Activated CD4-positive, alpha-beta T cell treated with anti-CD3 and anti-CD28 coated beads, Interleukin-2, Interleukin-4, amounts not matched to agents 100 ng/mL and 50 ng/mL, durations not matched to agents 16 hours and 8 hours (primary cell): ENCODE measurements around the gene CKAP5.
"Not testable (repeated sequence)": the region's sequence is repeated elsewhere in the genome, so short reads cannot be mapped to it uniquely, and the experiment has no call there.

Source experiments
- DNase-seq: peaks from one replicate; pipeline ENCODE4 v3.0.0-alpha.2; 2020; ENCODE audit warnings: low spot score

Gene CKAP5

GRCh38 chr11:46726206-46726862 lies 119.7 kb downstream of the CKAP5 start:
- DNase-seq, result no peak

- DNase-seq, result no peak
These were observed 120.5 kb downstream of the CKAP5 start for GRCh38 chr11:46725338-46726205.

DNA sequence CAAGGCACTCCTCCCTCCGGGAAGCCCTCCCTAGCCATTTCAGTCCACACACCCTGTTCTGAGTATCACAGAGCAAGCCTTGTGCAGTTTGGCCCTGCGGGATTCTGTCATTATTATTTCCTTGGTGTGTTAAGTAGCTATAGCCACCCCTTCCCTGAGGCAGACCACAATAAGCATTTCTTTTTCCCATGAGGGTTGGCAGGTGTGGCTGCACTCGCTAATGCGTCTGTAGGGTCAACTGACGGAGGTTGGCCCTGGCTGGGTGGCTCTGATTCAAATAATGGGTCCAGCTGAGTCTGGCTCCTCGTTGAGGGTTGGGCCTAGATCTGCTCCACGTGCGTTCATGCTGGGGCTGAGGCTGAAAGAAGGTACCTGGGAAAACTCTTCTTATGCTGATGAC lies 122.0 kb downstream of the CKAP5 start:
- no peak for DNase-seq

DNA sequence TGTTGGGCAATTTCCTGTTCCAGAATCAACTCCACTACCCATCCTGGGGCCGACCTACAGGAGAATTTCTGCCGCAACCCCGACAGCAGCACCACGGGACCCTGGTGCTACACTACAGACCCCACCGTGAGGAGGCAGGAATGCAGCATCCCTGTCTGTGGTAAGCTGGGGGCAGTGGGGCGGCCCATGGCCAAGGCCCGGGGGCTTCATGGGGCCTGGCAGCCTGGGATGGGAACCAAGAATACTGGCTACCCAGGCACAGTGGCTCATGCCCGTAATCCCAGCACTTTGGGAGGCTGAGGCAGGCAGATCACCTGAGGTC lies 122.8 kb downstream of the CKAP5 start:
- DNase-seq, result no peak

DNA sequence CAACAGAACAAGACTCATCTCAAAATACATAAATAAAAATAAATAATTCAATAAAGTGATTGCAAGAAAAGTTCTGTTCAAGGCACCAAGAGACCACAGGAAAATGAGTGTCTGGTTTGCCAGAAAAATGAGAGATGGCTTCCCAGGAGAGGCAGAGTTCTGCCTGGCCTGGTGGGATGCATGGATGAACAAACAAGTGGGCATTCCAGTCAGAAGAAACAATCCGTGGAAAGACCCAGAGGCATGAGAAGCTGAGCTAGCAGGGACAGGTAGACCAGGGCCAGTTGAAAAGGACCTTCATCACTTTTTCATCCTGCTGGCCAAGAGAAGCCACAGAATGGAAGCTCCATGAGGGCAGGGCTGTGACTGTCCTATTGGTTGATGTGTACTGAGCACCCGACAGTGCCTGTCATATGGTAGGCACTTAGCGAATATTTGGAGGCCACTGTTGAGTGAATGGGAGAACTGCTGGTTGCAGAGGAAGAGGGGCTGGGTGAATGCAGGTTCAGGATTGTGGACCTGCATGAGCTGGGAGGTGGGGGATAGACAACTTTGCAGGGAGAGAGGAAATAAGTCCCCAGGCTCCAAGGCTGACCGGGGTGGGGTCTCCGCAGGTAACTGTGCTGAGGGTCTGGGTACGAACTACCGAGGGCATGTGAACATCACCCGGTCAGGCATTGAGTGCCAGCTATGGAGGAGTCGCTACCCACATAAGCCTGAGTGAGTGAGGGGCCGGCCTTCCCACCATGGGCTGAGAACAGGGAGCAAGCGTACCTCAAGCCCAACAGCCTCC lies 123.3 kb downstream of the CKAP5 start:
- DNase-seq, result no peak

DNA sequence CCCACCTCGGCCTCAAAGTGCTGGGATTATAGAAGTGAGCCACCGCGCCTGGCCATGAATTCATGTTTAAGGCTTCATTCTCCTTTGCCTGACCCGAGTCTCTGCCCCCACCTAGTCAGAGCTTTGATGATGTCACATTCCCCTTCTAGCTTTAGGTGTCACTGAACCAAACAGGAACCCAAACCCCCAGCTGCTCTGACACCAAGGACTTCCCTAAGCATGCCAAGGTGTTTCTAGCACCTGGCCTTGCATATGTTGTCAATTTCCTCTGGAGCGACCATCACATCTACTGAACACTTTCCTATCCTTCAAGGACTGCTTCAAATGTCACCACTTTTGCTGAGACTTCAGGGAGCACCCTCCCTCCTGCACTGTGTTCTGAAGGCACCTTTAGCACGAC lies 124.8 kb downstream of the CKAP5 start:
- no peak for DNase-seq

GRCh38 chr11:46719543-46720218 lies 126.4 kb downstream of the CKAP5 start:
- no peak for DNase-seq

DNA sequence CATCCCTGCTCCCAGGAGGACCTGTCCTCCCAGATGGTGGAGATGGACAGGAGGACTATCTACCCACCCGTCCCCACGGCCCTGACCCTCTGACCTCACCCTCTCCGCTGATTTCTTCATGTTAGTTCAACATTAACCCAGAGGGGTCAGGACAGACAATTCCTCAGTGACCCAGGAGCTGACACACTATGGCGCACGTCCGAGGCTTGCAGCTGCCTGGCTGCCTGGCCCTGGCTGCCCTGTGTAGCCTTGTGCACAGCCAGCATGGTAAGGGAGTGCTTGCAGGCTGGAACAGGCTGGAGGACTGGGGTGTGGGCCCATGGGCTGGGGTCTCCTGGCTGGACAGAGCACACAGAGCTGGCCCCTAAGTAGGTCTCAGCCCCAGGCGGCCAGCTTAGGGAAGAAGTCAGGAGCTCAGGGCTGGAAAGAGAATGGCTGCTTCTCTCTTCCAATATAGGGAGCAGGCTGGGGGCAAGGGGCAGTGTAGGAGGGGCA lies 127.0 kb downstream of the CKAP5 start, which contains the start of gene F2:
F2 (plus strand) TSS at position 166 of the 495 bp plus-strand sequence; CDS start at position 189, 23 bp downstream.
- no peak for DNase-seq

DNA sequence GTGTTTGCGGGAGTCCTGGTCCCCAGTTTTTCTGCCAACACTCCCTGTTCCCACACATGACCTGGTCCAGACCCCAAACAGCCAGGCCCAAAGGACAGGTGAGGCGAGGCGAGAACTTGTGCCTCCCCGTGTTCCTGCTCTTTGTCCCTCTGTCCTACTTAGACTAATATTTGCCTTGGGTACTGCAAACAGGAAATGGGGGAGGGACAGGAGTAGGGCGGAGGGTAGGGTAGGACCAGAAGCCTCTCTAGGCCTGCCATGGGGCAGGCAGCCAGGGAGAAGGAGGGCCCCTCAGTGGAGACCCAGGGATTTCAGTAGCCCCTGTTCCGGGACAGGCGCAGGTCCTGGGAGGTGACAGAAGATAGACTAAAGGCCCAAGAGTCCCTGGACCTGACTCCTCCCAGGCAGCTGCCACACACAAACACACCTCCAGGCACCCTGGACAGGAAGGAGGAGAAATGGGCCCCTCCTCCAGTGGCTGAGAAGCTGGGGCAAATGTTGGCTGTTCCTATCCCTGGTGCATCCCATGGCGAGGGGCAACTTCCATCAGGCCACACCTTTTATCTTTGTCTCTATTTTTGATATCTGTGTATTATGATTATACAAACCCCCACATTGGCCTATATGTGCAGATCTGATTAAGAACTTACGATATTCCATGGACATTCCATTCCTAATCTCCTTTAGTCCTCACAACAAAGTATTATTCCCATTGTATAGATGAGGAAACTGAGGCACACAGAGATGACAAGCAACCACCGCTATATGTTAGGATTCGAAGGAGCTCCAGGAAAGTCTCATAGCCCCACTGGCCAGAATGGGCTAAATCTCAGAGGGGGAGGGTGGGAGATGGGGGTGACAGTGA lies 127.7 kb downstream of the CKAP5 start:
- DNase-seq, result no peak

- not testable (repeated sequence) for DNase-seq
These were observed 128.3 kb downstream of the CKAP5 start for GRCh38 chr11:46717825-46718154.

GRCh38 chr11:46712874-46713576 lies 133.1 kb downstream of the CKAP5 start:
- DNase-seq, result no peak

DNA sequence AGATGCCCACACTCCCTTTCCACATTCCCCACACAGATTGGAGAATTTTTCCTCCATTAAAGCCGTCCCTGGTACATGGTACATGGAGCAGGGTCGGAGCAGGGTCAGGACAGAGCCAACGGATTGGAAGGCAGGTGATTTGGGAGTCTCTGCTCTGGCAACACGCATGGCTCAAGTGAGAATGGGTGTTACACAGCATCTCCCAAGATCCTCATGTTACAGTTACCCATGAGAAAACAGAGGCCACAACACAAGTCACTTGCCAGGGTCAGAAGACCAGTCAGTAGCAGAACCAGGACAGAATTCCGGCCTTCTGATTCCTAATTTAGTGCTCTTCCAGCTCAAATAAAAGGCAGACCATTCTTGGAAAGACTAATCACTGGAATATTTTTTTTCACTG lies 134.8 kb downstream of the CKAP5 start:
- DNase-seq, result no peak

- no peak for DNase-seq
These were observed 135.2 kb downstream of the CKAP5 start for GRCh38 chr11:46710821-46711269.

DNA sequence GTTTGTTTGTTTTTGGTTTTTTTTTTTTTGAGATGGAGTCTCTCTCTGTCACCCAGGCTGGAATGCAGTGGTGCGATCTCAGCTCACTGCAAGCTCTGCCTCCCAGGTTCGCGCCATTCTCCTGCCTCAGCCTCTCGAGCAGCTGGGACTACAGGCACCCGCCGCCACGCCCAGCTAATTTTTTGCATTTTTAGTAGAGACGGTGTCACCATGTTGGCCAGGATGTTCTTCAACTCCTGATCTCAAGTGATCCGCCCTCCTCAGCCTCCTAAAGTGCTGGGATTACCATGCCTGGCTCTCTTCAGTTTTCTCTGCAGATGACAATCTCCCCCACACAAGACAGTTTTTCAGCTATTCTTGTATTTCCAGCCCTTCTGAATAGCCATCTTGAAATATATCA lies 136.7 kb downstream of the CKAP5 start:
- DNase-seq, result not testable (repeated sequence)

GRCh38 chr11:46706886-46707285 lies 139.2 kb downstream of the CKAP5 start:
- no peak for DNase-seq

DNA sequence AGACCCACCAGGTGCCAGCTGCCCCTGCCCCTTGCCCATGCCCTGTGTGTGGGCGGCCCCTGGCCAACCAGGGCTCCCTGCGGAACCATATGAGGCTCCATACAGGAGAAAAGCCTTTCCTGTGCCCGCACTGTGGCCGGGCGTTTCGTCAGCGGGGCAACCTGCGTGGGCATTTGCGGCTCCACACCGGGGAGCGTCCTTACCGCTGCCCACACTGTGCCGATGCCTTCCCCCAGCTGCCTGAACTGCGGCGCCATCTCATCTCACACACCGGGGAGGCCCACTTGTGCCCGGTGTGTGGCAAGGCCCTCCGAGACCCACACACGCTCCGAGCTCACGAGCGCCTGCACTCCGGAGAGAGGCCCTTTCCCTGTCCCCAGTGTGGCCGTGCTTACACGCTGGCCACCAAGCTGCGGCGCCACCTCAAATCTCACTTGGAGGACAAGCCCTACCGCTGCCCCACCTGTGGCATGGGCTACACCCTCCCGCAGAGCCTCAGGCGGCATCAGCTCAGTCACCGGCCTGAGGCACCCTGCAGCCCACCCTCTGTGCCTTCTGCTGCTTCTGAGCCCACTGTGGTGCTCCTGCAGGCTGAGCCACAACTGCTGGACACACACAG lies 140.9 kb downstream of the CKAP5 start:
- DNase-seq, result no peak

- no peak for DNase-seq
These were observed 144.9 kb downstream of the CKAP5 start for GRCh38 chr11:46701078-46701654.

GRCh38 chr11:46700241-46701077 lies 145.6 kb downstream of the CKAP5 start, which contains the start of the genes ARHGAP1 and ZNF408:
ARHGAP1 (minus strand) TSS chr11:46700619; CDS start chr11:46696107, 4,512 bp downstream.
ZNF408 (plus strand) TSS chr11:46701031; CDS start chr11:46701048, 17 bp downstream.
- peak; percentile 100 for DNase-seq
